ENCODE measurements around the gene LMAN2L. TPM values are rescaled to one million over a fixed set of nuclear protein-coding genes. Genes with fewer than 3 reads are reported as not detected.

The LMAN2L gene
- 31.8 and 75.0 TPM in 2 replicates for total RNA-seq (2014; rRNA removed; shearing (Covaris generic))

GRCh38 chr2:96739633-96740428, at the start of gene LMAN2L:
LMAN2L (minus strand) TSS chr2:96740064; CDS start chr2:96740040, 24 bp downstream.
- DNase-seq (ENCODE audit: low spot score), result peak; percentile 100
- in situ Hi-C loops (cut with HindIII; ENCODE audit: low sequenced_read_pairs), result no loop called here

GRCh38 chr2:96789245-96789617, 49.4 kb upstream of the LMAN2L start:
- DNase-seq (ENCODE audit: low spot score), result no peak
- in situ Hi-C loops (cut with HindIII; ENCODE audit: low sequenced_read_pairs), result no loop called here

- in situ Hi-C loops (cut with HindIII; ENCODE audit: low sequenced_read_pairs), result no loop called here
- peak; percentile 89 for DNase-seq (ENCODE audit: low spot score)
Measured at GRCh38 chr2:96788442-96789244, 48.8 kb upstream of the LMAN2L start.

GRCh38 chr2:96787411-96787810, 47.5 kb upstream of the LMAN2L start:
- in situ Hi-C loops (cut with HindIII; ENCODE audit: low sequenced_read_pairs), result no loop called here
- DNase-seq (ENCODE audit: low spot score), result no peak

- no peak for DNase-seq (ENCODE audit: low spot score)
- in situ Hi-C loops (cut with HindIII; ENCODE audit: low sequenced_read_pairs), result no loop called here
Measured at GRCh38 chr2:96783388-96783787, 43.5 kb upstream of the LMAN2L start.

GRCh38 chr2:96775160-96775559, 35.3 kb upstream of the LMAN2L start:
- in situ Hi-C loops (cut with HindIII; ENCODE audit: low sequenced_read_pairs), result no loop called here
- DNase-seq (ENCODE audit: low spot score), result no peak

GRCh38 chr2:96773922-96774321, 34.1 kb upstream of the LMAN2L start:
- in situ Hi-C loops (cut with HindIII; ENCODE audit: low sequenced_read_pairs), result no loop called here
- DNase-seq (ENCODE audit: low spot score), result no peak

GRCh38 chr2:96772903-96773671, 33.2 kb upstream of the LMAN2L start:
- in situ Hi-C loops (cut with HindIII; ENCODE audit: low sequenced_read_pairs), result no loop called here
- DNase-seq (ENCODE audit: low spot score), result no peak

GRCh38 chr2:96771796-96772618, 32.1 kb upstream of the LMAN2L start:
- DNase-seq (ENCODE audit: low spot score), result no peak
- in situ Hi-C loops (cut with HindIII; ENCODE audit: low sequenced_read_pairs), result no loop called here

- in situ Hi-C loops (cut with HindIII; ENCODE audit: low sequenced_read_pairs), result no loop called here
- DNase-seq (ENCODE audit: low spot score), result no peak
Measured at GRCh38 chr2:96770442-96771202, 30.8 kb upstream of the LMAN2L start.

GRCh38 chr2:96769814-96770213, 29.9 kb upstream of the LMAN2L start:
- in situ Hi-C loops (cut with HindIII; ENCODE audit: low sequenced_read_pairs), result no loop called here
- peak; percentile 58 for DNase-seq (ENCODE audit: low spot score)

- in situ Hi-C loops (cut with HindIII; ENCODE audit: low sequenced_read_pairs), result no loop called here
- peak; percentile 37 for DNase-seq (ENCODE audit: low spot score)
Measured at GRCh38 chr2:96768083-96768561, 28.3 kb upstream of the LMAN2L start.

GRCh38 chr2:96767135-96767871, 27.4 kb upstream of the LMAN2L start:
- no peak for DNase-seq (ENCODE audit: low spot score)
- in situ Hi-C loops (cut with HindIII; ENCODE audit: low sequenced_read_pairs), result no loop called here

GRCh38 chr2:96764253-96764637, 24.4 kb upstream of the LMAN2L start:
- no peak for DNase-seq (ENCODE audit: low spot score)
- in situ Hi-C loops (cut with HindIII; ENCODE audit: low sequenced_read_pairs), result no loop called here

GRCh38 chr2:96763511-96764252, 23.8 kb upstream of the LMAN2L start:
- peak; percentile 57 for DNase-seq (ENCODE audit: low spot score)
- in situ Hi-C loops (cut with HindIII; ENCODE audit: low sequenced_read_pairs), result no loop called here

GRCh38 chr2:96762529-96763311, 22.9 kb upstream of the LMAN2L start:
- peak; percentile 61 for DNase-seq (ENCODE audit: low spot score)

More at GRCh38 chr2:96762529-96763311, 22.9 kb upstream of the LMAN2L start:
- in situ Hi-C loops (cut with HindIII; ENCODE audit: low sequenced_read_pairs), result no loop called here
